Measurements from ENCODE around the gene RNFT2. TPM values are rescaled to one million over a fixed set of nuclear protein-coding genes. Genes with fewer than 3 reads are reported as not detected.

The RNFT2 gene
- total RNA-seq, 5 donors from 2014 or later (not counting 1 experiment from before 2014, with no cell fraction given) = 5.1 to 7.6 (median 6.9) TPM

GRCh38 chr12:116790066-116790465 is 52.0 kb downstream of the RNFT2 start:
- DNase-seq (no peak), ATAC-seq (replicated peaks in 1 of 4) (no peak)
- H3K9me3 Mint-ChIP-seq = no peaks in the 10 kb centered on the region
- H3K4me1 Mint-ChIP-seq = no peaks in the 10 kb centered on the region
- H3K4me3 Mint-ChIP-seq = no peak overlapping the region
- Histone ChIP-seq H3K9me3 (no peaks in the 10 kb centered on the region), H3K36me3 (ENCODE audit: control insufficient read depth in 2 of 2, extremely low read depth in 1 of 2, insufficient read depth in 1 of 2, low read length in 1 of 2) (no peaks in the 10 kb centered on the region), H3K27ac (ENCODE audit: low read length) (no peak overlapping the region), H3K4me1 (ENCODE audit: control insufficient read depth in 1 of 2, extremely low read depth in 1 of 2, insufficient read depth in 2 of 2, low read length in 2 of 2) (no peaks in the 10 kb centered on the region), H3K27me3 (replicated peaks in 1 of 2; ENCODE audit: control insufficient read depth in 2 of 2, extremely low read depth in 1 of 2, insufficient read depth in 2 of 2, low read length in 1 of 2) (no peaks in the 10 kb centered on the region), H3K4me3 (ENCODE audit: control insufficient read depth in 1 of 2, extremely low read depth in 1 of 2, low read length in 1 of 2) (no peak overlapping the region)
- H3K27me3 Mint-ChIP-seq = no peaks in the 10 kb centered on the region
- no peak overlapping the region for H3K27ac Mint-ChIP-seq
- POLR2A ChIA-PET = no interaction called here
- WGBS (ENCODE audit: insufficient coverage) = no CpG with 5 or more reads among the region's 1 CpG
- CTCF ChIA-PET = no interaction called here
- peaks cover 19% of the 10 kb centered on the region for H3K36me3 Mint-ChIP-seq

- 95% methylated on average over 4 of the region's 10 CpGs for WGBS (ENCODE audit: insufficient coverage)
- CTCF ChIA-PET = no interaction called here
Observed at GRCh38 chr12:116792403-116792802, 54.3 kb downstream of the RNFT2 start.

GRCh38 chr12:116794725-116795124 is 56.6 kb downstream of the RNFT2 start:
- Histone ChIP-seq H3K36me3 (ENCODE audit: control insufficient read depth in 2 of 2, extremely low read depth in 1 of 2, insufficient read depth in 1 of 2, low read length in 1 of 2) (no peaks in the 10 kb centered on the region), H3K4me1 (ENCODE audit: control insufficient read depth in 1 of 2, extremely low read depth in 1 of 2, insufficient read depth in 2 of 2, low read length in 2 of 2) (no peaks in the 10 kb centered on the region), H3K27me3 (replicated peaks in 1 of 2; ENCODE audit: control insufficient read depth in 2 of 2, extremely low read depth in 1 of 2, insufficient read depth in 2 of 2, low read length in 1 of 2) (no peaks in the 10 kb centered on the region), H3K9me3 (no peaks in the 10 kb centered on the region), H3K27ac (ENCODE audit: low read length) (no peak overlapping the region), H3K4me3 (ENCODE audit: control insufficient read depth in 1 of 2, extremely low read depth in 1 of 2, low read length in 1 of 2) (no peak overlapping the region)
- POLR2A ChIA-PET = no interaction called here
- DNase-seq = no peak
- CTCF ChIA-PET = no interaction called here
- H3K27me3 Mint-ChIP-seq = no peaks in the 10 kb centered on the region
- no peak overlapping the region for H3K4me3 Mint-ChIP-seq
- no peaks in the 10 kb centered on the region for H3K4me1 Mint-ChIP-seq
- ATAC-seq (replicated peaks in 1 of 4) = no peak
- H3K9me3 Mint-ChIP-seq = peaks cover 0 to 12% (median 7%) of the 10 kb centered on the region in 3 donors
- no peak overlapping the region for H3K27ac Mint-ChIP-seq
- H3K36me3 Mint-ChIP-seq = peaks cover 19% of the 10 kb centered on the region
- WGBS (ENCODE audit: insufficient coverage) = no CpG with 5 or more reads among the region's 4 CpGs

More at GRCh38 chr12:116792403-116792802, 54.3 kb downstream of the RNFT2 start:
- POLR2A ChIA-PET = interaction anchor here in 1 of 2 donors (0.6 kb wide), 2 partner anchors 9 to 29 kb away, joined by 3 read pairs; no protein-coding TSS in a partner anchor
- H3K27me3 Mint-ChIP-seq = no peaks in the 10 kb centered on the region
- peaks cover 7% of the 10 kb centered on the region for H3K36me3 Mint-ChIP-seq
- H3K4me1 Mint-ChIP-seq = no peaks in the 10 kb centered on the region
- no peak overlapping the region for H3K4me3 ChIP-seq (ENCODE audit: control insufficient read depth in 1 of 2, extremely low read depth in 1 of 2, low read length in 1 of 2)
- H3K4me1 ChIP-seq (ENCODE audit: control insufficient read depth in 1 of 2, extremely low read depth in 1 of 2, insufficient read depth in 2 of 2, low read length in 2 of 2) = no peaks in the 10 kb centered on the region
- no peaks in the 10 kb centered on the region for H3K36me3 ChIP-seq (ENCODE audit: control insufficient read depth in 2 of 2, extremely low read depth in 1 of 2, insufficient read depth in 1 of 2, low read length in 1 of 2)
- no peaks in the 10 kb centered on the region for H3K9me3 Mint-ChIP-seq
- DNase-seq = no peak
- no peak overlapping the region for H3K27ac ChIP-seq (ENCODE audit: low read length)
- H3K27ac Mint-ChIP-seq = no peak overlapping the region
- ATAC-seq (replicated peaks in 1 of 4) = no peak
- H3K9me3 ChIP-seq = no peaks in the 10 kb centered on the region
- H3K27me3 ChIP-seq (replicated peaks in 1 of 2; ENCODE audit: control insufficient read depth in 2 of 2, extremely low read depth in 1 of 2, insufficient read depth in 2 of 2, low read length in 1 of 2) = no peaks in the 10 kb centered on the region
- no peak overlapping the region for H3K4me3 Mint-ChIP-seq

GRCh38 chr12:116797885-116798284 is 59.8 kb downstream of the RNFT2 start:
- Mint-ChIP-seq H3K9me3 (peaks cover 0 to 16% (median 11%) of the 10 kb centered on the region in 3 donors), H3K4me3 (no peak overlapping the region), H3K27ac (no peak overlapping the region), H3K4me1 (no peaks in the 10 kb centered on the region), H3K27me3 (no peaks in the 10 kb centered on the region), H3K36me3 (peaks cover 21% of the 10 kb centered on the region)
- H3K4me1 ChIP-seq (ENCODE audit: control insufficient read depth in 1 of 2, extremely low read depth in 1 of 2, insufficient read depth in 2 of 2, low read length in 2 of 2) = no peaks in the 10 kb centered on the region
- no peaks in the 10 kb centered on the region for H3K9me3 ChIP-seq
- ATAC-seq (replicated peaks in 1 of 4) (no peak), DNase-seq (no peak)
- H3K27ac ChIP-seq (ENCODE audit: low read length) = no peak overlapping the region
- no peak overlapping the region for H3K4me3 ChIP-seq (ENCODE audit: control insufficient read depth in 1 of 2, extremely low read depth in 1 of 2, low read length in 1 of 2)
- H3K27me3 ChIP-seq (replicated peaks in 1 of 2; ENCODE audit: control insufficient read depth in 2 of 2, extremely low read depth in 1 of 2, insufficient read depth in 2 of 2, low read length in 1 of 2) = no peaks in the 10 kb centered on the region
- WGBS (ENCODE audit: insufficient coverage) = 93% methylated on average over 2 of the region's 6 CpGs
- no peaks in the 10 kb centered on the region for H3K36me3 ChIP-seq (ENCODE audit: control insufficient read depth in 2 of 2, extremely low read depth in 1 of 2, insufficient read depth in 1 of 2, low read length in 1 of 2)
- POLR2A ChIA-PET = no interaction called here
- CTCF ChIA-PET = interaction anchor here in 1 of 2 donors (0.6 kb wide), 1 partner anchor 369 kb away, joined by 6 read pairs; no protein-coding TSS in a partner anchor

- H3K36me3 Mint-ChIP-seq = peaks cover 18% of the 10 kb centered on the region
- ATAC-seq (replicated peaks in 1 of 4) (no peak), DNase-seq (no peak)
- Histone ChIP-seq H3K4me3 (ENCODE audit: control insufficient read depth in 1 of 2, extremely low read depth in 1 of 2, low read length in 1 of 2) (no peak overlapping the region), H3K36me3 (ENCODE audit: control insufficient read depth in 2 of 2, extremely low read depth in 1 of 2, insufficient read depth in 1 of 2, low read length in 1 of 2) (no peaks in the 10 kb centered on the region), H3K4me1 (ENCODE audit: control insufficient read depth in 1 of 2, extremely low read depth in 1 of 2, insufficient read depth in 2 of 2, low read length in 2 of 2) (no peaks in the 10 kb centered on the region), H3K27me3 (replicated peaks in 1 of 2; ENCODE audit: control insufficient read depth in 2 of 2, extremely low read depth in 1 of 2, insufficient read depth in 2 of 2, low read length in 1 of 2) (no peaks in the 10 kb centered on the region), H3K27ac (ENCODE audit: low read length) (no peak overlapping the region), H3K9me3 (no peaks in the 10 kb centered on the region)
- no peak overlapping the region for H3K4me3 Mint-ChIP-seq
- CTCF ChIA-PET = interaction anchor here (0.6 kb wide), 2 partner anchors 98 to 368 kb away, joined by 3 to 6 read pairs; no protein-coding TSS in a partner anchor
- H3K27me3 Mint-ChIP-seq = no peaks in the 10 kb centered on the region
- peaks cover 0 to 16% (median 11%) of the 10 kb centered on the region in 3 donors for H3K9me3 Mint-ChIP-seq
- no peaks in the 10 kb centered on the region for H3K4me1 Mint-ChIP-seq
- 93% methylated on average over 3 of the region's 4 CpGs for WGBS (ENCODE audit: insufficient coverage)
- H3K27ac Mint-ChIP-seq = no peak overlapping the region
- POLR2A ChIA-PET = no interaction called here
Observed at GRCh38 chr12:116798719-116799118, 60.6 kb downstream of the RNFT2 start.

GRCh38 chr12:116799955-116800354 is 61.8 kb downstream of the RNFT2 start:
- no peaks in the 10 kb centered on the region for H3K4me1 ChIP-seq (ENCODE audit: control insufficient read depth in 1 of 2, extremely low read depth in 1 of 2, insufficient read depth in 2 of 2, low read length in 2 of 2)
- Mint-ChIP-seq H3K4me3 (no peak overlapping the region), H3K4me1 (no peaks in the 10 kb centered on the region), H3K27ac (no peak overlapping the region), H3K9me3 (peaks cover 0 to 16% (median 11%) of the 10 kb centered on the region in 3 donors), H3K27me3 (no peaks in the 10 kb centered on the region), H3K36me3 (peaks cover 17% of the 10 kb centered on the region)
- ChIA-PET CTCF (no interaction called here), POLR2A (no interaction called here)
- ATAC-seq (replicated peaks in 1 of 4) = no peak
- no peaks in the 10 kb centered on the region for H3K9me3 ChIP-seq
- H3K36me3 ChIP-seq (ENCODE audit: control insufficient read depth in 2 of 2, extremely low read depth in 1 of 2, insufficient read depth in 1 of 2, low read length in 1 of 2) = no peaks in the 10 kb centered on the region
- H3K27ac ChIP-seq (ENCODE audit: low read length) = no peak overlapping the region
- no peak for DNase-seq
- no peaks in the 10 kb centered on the region for H3K27me3 ChIP-seq (replicated peaks in 1 of 2; ENCODE audit: control insufficient read depth in 2 of 2, extremely low read depth in 1 of 2, insufficient read depth in 2 of 2, low read length in 1 of 2)
- H3K4me3 ChIP-seq (ENCODE audit: control insufficient read depth in 1 of 2, extremely low read depth in 1 of 2, low read length in 1 of 2) = no peak overlapping the region
- WGBS (ENCODE audit: insufficient coverage) = 75% methylated on average over 4 of the region's 6 CpGs

GRCh38 chr12:116800918-116801317 is 62.8 kb downstream of the RNFT2 start:
- DNase-seq = no peak
- ChIA-PET CTCF (no interaction called here), POLR2A (no interaction called here)
- Mint-ChIP-seq H3K27ac (no peak overlapping the region), H3K4me1 (no peaks in the 10 kb centered on the region), H3K36me3 (peaks cover 17% of the 10 kb centered on the region), H3K27me3 (no peaks in the 10 kb centered on the region), H3K4me3 (no peak overlapping the region), H3K9me3 (peaks cover 0 to 16% (median 11%) of the 10 kb centered on the region in 3 donors)
- no peaks in the 10 kb centered on the region for H3K4me1 ChIP-seq (ENCODE audit: control insufficient read depth in 1 of 2, extremely low read depth in 1 of 2, insufficient read depth in 2 of 2, low read length in 2 of 2)
- no peaks in the 10 kb centered on the region for H3K36me3 ChIP-seq (ENCODE audit: control insufficient read depth in 2 of 2, extremely low read depth in 1 of 2, insufficient read depth in 1 of 2, low read length in 1 of 2)
- H3K4me3 ChIP-seq (ENCODE audit: control insufficient read depth in 1 of 2, extremely low read depth in 1 of 2, low read length in 1 of 2) = no peak overlapping the region
- WGBS (ENCODE audit: insufficient coverage) = no CpG with 5 or more reads among the region's 2 CpGs
- no peaks in the 10 kb centered on the region for H3K27me3 ChIP-seq (replicated peaks in 1 of 2; ENCODE audit: control insufficient read depth in 2 of 2, extremely low read depth in 1 of 2, insufficient read depth in 2 of 2, low read length in 1 of 2)
- H3K27ac ChIP-seq (ENCODE audit: low read length) = no peak overlapping the region
- no peaks in the 10 kb centered on the region for H3K9me3 ChIP-seq
- no peak for ATAC-seq (replicated peaks in 1 of 4)

Data from T-cell (primary cell).